Measurements from ENCODE around the gene PHKG2. TPM values are rescaled to one million over a fixed set of nuclear protein-coding genes. Genes with fewer than 3 reads are reported as not detected.

The PHKG2 gene
- total RNA-seq, 4 donors from 2014 or later: 25.2 to 34.0 (median 29.4) TPM

GRCh38 chr16:30703971-30704370 is 44.3 kb upstream of the PHKG2 start:
- ATAC-seq (ENCODE audit: low FRiP score) (no peak), DNase-seq (ENCODE audit: low spot score) (no peak)
- no peak for TF ChIP-seq CTCF (IDR thresholded peaks at IDR 0.05)

- no peak for TF ChIP-seq CTCF (IDR thresholded peaks at IDR 0.05)
- no peak for ATAC-seq (ENCODE audit: low FRiP score)
- no peak for DNase-seq (ENCODE audit: low spot score)
Measured at GRCh38 chr16:30706046-30706445, 42.2 kb upstream of the PHKG2 start.

GRCh38 chr16:30710971-30711370 is 37.3 kb upstream of the PHKG2 start:
- TF ChIP-seq CTCF (IDR thresholded peaks at IDR 0.05): no peak
- ATAC-seq (ENCODE audit: low FRiP score) (no peak), DNase-seq (ENCODE audit: low spot score) (no peak)

- TF ChIP-seq CTCF (IDR thresholded peaks at IDR 0.05): no peak
- no peak for DNase-seq (ENCODE audit: low spot score)
- ATAC-seq (ENCODE audit: low FRiP score): no peak
Measured at GRCh38 chr16:30711712-30712111, 36.5 kb upstream of the PHKG2 start.

GRCh38 chr16:30715750-30716445 is 32.3 kb upstream of the PHKG2 start:
- ATAC-seq (ENCODE audit: low FRiP score) (no peak), DNase-seq (ENCODE audit: low spot score) (no peak)
- no peak for TF ChIP-seq CTCF (IDR thresholded peaks at IDR 0.05)

GRCh38 chr16:30720086-30720485 is 28.1 kb upstream of the PHKG2 start:
- DNase-seq (ENCODE audit: low spot score): no peak
- no peak for ATAC-seq (ENCODE audit: low FRiP score)
- no peak for TF ChIP-seq CTCF (IDR thresholded peaks at IDR 0.05)

- DNase-seq (ENCODE audit: low spot score): no peak
- TF ChIP-seq CTCF (IDR thresholded peaks at IDR 0.05): no peak
- ATAC-seq (ENCODE audit: low FRiP score): no peak
Measured at GRCh38 chr16:30720694-30721093, 27.5 kb upstream of the PHKG2 start.

Data from omental fat pad (tissue), 4 donors.